SKM-1 treated with dmso at 0.1 percent for 144 hours (cell line): ENCODE results near the gene TENM4.

Source experiments
- DNase-seq: peaks from one replicate; lab custom pipeline; 2025; ENCODE audit not compliant: unreplicated experiment; lab: John Stamatoyannopoulos, UW

TENM4 gene

GRCh38 chr11:78689101-78689500 lies 751.7 kb downstream of the TENM4 start:
- DNase-seq, result no peak

GRCh38 chr11:78688460-78688859 lies 752.4 kb downstream of the TENM4 start:
- DNase-seq, result no peak

DNA sequence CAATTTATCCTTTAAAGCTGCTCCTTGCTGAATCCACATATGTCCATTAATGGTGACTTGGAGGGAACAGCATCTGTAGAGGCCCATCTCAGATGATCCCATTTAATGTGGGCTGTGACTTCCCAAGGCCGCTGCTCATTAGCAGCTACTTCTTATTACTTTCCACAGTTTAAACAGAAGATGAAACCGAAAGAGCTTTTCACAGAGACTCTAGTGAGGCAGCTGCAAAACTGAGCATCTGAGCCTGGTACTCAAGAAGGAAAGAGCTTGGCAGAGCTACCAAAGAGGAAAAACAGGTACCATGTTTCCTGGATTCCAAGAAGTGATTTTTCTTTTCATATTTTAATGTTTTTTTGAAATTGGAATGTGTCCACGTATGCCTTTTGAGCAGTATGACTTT lies 755.7 kb downstream of the TENM4 start:
- DNase-seq, result no peak

DNA sequence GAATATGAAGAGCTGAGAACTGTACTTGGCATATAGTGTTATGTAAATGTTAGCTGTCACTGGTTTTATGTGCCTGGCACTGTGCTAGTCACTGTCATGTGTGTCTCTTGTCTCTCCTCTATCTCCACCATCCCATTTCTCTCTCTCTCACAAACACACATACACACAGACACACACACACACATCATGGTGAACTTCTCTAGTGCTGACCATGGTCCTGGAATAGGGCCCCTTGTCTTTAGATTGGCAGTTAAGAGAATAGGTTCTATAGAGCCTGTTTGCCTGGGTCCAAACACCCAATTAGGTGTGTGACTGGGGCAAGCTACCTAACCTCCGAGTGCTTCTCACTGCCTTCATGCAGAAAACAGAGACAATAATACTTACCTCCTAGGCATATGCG lies 756.5 kb downstream of the TENM4 start:
- no peak for DNase-seq

- no peak for DNase-seq
These were observed 757.1 kb downstream of the TENM4 start for GRCh38 chr11:78683774-78684173.

DNA sequence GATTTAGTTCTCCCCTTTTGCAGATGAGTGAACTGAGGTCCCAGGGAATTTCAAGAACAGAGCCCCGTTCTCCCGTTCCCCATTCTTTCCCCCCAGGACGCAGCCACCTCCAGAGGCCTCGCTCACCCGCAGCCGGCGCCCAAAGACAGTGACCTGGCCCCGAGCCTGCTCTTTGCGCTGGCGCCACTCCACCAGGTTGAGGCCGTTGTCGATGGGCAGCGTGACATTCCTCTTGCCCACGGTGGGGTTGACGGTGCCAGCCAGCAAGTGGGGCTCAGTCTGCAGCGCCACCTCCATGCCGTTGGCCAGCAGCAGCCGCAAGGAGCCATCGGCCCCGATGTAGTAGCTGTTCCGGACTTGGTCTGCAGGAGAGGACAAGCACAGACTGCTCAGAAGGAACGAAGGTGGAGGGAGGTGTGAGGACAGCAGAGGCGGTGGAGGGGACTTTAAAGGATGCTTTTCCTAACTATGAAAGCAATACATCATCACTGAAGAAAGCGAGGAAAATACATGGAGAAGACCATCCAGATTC lies 764.7 kb downstream of the TENM4 start:
- DNase-seq, result no peak

GRCh38 chr11:78672850-78673620 lies 767.8 kb downstream of the TENM4 start:
- no peak for DNase-seq

GRCh38 chr11:78669249-78669648 lies 771.6 kb downstream of the TENM4 start:
- DNase-seq, result no peak

- DNase-seq, result no peak
These were observed 773.4 kb downstream of the TENM4 start for GRCh38 chr11:78667461-78667860.

GRCh38 chr11:78666675-78667160 lies 774.1 kb downstream of the TENM4 start:
- DNase-seq, result no peak

- DNase-seq, result no peak
These were observed 776.2 kb downstream of the TENM4 start for GRCh38 chr11:78664636-78665035.

DNA sequence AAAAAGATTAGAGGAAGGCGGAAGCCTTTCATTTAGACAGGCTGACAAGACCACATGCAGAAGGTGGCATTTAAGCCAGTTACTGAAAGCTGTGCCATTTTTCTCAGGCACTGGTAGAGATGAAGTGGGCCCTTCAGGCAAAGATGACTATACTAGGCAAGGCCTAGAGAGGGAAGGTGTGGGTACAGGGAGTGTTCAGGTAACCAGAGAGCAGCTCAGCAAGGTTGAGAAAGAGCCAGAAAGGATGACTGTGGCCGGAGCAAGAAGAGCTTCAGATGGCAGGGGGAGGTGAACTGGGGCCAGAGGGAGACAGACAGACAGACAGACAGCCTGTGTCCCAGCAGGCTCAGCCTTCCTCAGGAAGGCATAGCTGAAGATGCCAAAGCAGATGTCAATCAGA lies 778.0 kb downstream of the TENM4 start:
- no peak for DNase-seq

GRCh38 chr11:78660471-78660870 lies 780.4 kb downstream of the TENM4 start:
- DNase-seq, result no peak

DNA sequence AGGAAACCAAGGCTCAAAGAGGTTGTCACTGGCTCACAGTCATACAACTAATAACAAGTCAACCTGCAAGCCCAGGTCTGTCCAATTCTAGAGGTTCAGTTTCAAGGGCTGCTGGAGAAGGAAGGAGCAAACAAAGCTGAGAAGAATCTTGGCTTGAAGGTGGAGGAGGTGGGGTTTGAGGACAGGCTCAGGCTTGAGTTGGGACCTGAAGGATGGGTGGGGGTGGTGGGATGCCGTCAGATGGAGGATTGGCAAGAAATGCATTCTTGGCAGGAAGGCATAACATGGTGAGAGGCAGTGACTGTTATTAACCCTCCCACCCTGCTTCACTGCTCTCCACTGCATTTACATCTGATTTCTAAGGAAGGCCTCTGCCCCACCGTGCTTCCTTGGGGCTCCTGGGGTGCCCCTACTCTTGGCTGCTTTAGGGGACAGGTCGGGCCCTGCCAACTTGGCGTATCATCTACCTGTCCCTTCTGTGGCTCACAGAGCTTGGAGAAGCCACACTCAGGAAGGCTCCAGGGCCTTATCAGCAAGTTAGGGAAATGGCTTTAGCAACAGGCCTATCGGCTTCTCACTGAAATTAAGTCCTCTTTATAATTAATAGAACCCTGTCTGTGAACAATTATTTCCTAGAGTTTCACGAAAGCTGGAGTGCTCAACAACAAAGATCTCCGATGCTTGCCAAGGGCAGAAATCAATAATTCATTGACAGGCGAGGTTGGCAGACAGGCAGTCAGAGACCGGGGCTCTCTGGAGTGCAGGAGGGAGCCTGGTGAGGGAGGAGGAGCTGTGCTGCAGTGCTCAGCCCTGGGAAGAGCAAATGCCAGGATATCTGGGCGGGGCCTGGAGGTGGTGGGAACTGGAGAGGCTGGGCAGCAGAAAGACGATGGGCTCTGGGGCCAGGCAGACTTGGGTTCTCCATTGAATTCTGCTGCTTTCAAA lies 781.2 kb downstream of the TENM4 start:
- DNase-seq, result no peak

- no peak for DNase-seq
These were observed 782.6 kb downstream of the TENM4 start for GRCh38 chr11:78657968-78658839.

- DNase-seq, result no peak
These were observed 783.4 kb downstream of the TENM4 start for GRCh38 chr11:78657441-78657840.

- no peak for DNase-seq
These were observed 783.8 kb downstream of the TENM4 start for GRCh38 chr11:78656984-78657383.

- no peak for DNase-seq
These were observed 784.5 kb downstream of the TENM4 start for GRCh38 chr11:78656327-78656726.

GRCh38 chr11:78655561-78655960 lies 785.3 kb downstream of the TENM4 start:
- no peak for DNase-seq

GRCh38 chr11:78654866-78655265 lies 786.0 kb downstream of the TENM4 start:
- no peak for DNase-seq

GRCh38 chr11:78654071-78654470 lies 786.8 kb downstream of the TENM4 start:
- no peak for DNase-seq
